Astrocyte (in vitro differentiated cells and primary cell): Measurements from ENCODE around the gene PCGF5.

Experiments
- EZH2 ChIP-seq: IDR thresholded peaks from 2 replicates; pipeline ENCODE4 v1.6.1; 2012; ENCODE audit warnings: mild to moderate bottlenecking, low read length, inconsistent platforms; ENCODE audit not compliant: insufficient read depth
- TF ChIP-seq, protein P1 (sequence below): IDR thresholded peaks from 2 replicates; pipeline ENCODE4 v1.5.1; 2011; ENCODE audit warnings: low read depth, mild to moderate bottlenecking, inconsistent platforms, low read length, moderate library complexity; ENCODE audit not compliant: insufficient read depth

DNA sequence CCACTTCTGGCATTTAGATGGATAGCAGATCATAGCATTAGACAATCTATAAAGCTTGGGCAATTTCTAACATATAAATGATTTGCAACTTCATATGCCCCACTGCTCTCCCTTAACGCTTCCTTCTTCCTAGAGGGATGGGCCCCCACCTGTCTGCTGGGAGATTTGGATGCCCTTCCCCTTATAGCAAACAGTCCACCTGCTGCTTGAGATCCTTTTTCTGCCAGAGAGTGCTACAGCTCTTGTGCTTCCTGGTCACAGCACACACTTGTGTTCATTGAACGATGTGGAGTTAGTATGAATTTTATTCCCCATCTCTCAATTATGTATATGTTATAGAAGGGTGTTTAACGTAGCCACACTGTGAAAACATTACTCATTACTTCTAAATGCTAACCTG is 10.4 kb upstream of the PCGF5 start:
- TF ChIP-seq, protein P1, sequence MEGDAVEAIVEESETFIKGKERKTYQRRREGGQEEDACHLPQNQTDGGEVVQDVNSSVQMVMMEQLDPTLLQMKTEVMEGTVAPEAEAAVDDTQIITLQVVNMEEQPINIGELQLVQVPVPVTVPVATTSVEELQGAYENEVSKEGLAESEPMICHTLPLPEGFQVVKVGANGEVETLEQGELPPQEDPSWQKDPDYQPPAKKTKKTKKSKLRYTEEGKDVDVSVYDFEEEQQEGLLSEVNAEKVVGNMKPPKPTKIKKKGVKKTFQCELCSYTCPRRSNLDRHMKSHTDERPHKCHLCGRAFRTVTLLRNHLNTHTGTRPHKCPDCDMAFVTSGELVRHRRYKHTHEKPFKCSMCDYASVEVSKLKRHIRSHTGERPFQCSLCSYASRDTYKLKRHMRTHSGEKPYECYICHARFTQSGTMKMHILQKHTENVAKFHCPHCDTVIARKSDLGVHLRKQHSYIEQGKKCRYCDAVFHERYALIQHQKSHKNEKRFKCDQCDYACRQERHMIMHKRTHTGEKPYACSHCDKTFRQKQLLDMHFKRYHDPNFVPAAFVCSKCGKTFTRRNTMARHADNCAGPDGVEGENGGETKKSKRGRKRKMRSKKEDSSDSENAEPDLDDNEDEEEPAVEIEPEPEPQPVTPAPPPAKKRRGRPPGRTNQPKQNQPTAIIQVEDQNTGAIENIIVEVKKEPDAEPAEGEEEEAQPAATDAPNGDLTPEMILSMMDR: no peak
- no peak for TF ChIP-seq EZH2
